HepG2 (cell line): ENCODE measurements around the gene GNA12. TPM values are rescaled to one million over a fixed set of nuclear protein-coding genes. Genes with fewer than 3 reads are reported as not detected.

Experiments
- AHDC1 ChIP-seq: sonication (generic); formaldehyde crosslinking; IDR thresholded peaks from 2 replicates; pipeline ENCODE4 v1.5.1; 2020; ENCODE audit warnings: mild to moderate bottlenecking, missing genetic modification reagents, borderline replicate concordance
- CHD2 ChIP-seq: IDR thresholded peaks from 2 replicates; pipeline ENCODE4 v1.6.1; 2011; ENCODE audit warnings: low read depth, low read length, improper control_type of control experiment
- FOXO1 ChIP-seq: sonication (generic); formaldehyde crosslinking; IDR thresholded peaks from 2 replicates; pipeline ENCODE4 v1.4.0; 2020; ENCODE audit warnings: missing genetic modification reagents
- HNF4G ChIP-seq, 2 experiments: sonication (generic) in 1 of 2; formaldehyde crosslinking in 1 of 2; IDR thresholded peaks; 2 replicates each; pipeline versions ENCODE4 v1.4.0 to v1.6.1; 2011 to 2020; ENCODE audit warnings: borderline replicate concordance in 2 of 2, low read depth in 2 of 2, mild to moderate bottlenecking in 2 of 2, low read length in 1 of 2, missing genetic modification reagents in 1 of 2, moderate library complexity in 1 of 2
- POGZ ChIP-seq: sonication (generic); formaldehyde crosslinking; IDR thresholded peaks from 2 replicates; pipeline ENCODE4 v1.4.0; 2020; ENCODE audit warnings: mild to moderate bottlenecking, missing genetic modification reagents
- RBM22 ChIP-seq: fragments of 200-400 bp; formaldehyde crosslinking; optimal IDR thresholded peaks from 2 replicates; pipeline ENCODE3; 2017; ENCODE audit warnings: mild to moderate bottlenecking, low read length, moderate library complexity
- SAP130 ChIP-seq: IDR thresholded peaks from 2 replicates; pipeline ENCODE4 v1.6.1; 2016; ENCODE audit warnings: low read depth
- SOX5 ChIP-seq: IDR thresholded peaks from 2 replicates; pipeline ENCODE4 v1.6.1; 2016; ENCODE audit warnings: borderline replicate concordance
- STAT6 ChIP-seq: sonication (generic); formaldehyde crosslinking; IDR thresholded peaks from 2 replicates; pipeline ENCODE4 v1.4.0; 2020; ENCODE audit warnings: missing genetic modification reagents, mild to moderate bottlenecking, borderline replicate concordance
- ZNF24 ChIP-seq: fragments of 450-650 bp; IDR thresholded peaks from 2 replicates; pipeline ENCODE4 v1.6.1; 2017; ENCODE audit warnings: antibody characterized with exemption, mild to moderate bottlenecking
- ZNF318 ChIP-seq: sonication (generic); formaldehyde crosslinking; IDR thresholded peaks from 2 replicates; pipeline ENCODE4 v1.4.0; 2020; ENCODE audit warnings: mild to moderate bottlenecking, missing genetic modification reagents
- ZNF550 ChIP-seq: sonication (generic); formaldehyde crosslinking; IDR thresholded peaks from 2 replicates; pipeline ENCODE4 v1.4.0; 2020; ENCODE audit warnings: mild to moderate bottlenecking, missing genetic modification reagents, borderline replicate concordance
- polyA plus RNA-seq, 8 experiments: library from polyadenylated mRNA; depleted of rRNA in 3 of 8; stranded (reverse) in 7 of 8; unstranded in 1 of 8; fragments of >200 nt; fragmentation: Illumina TruSeq in 4 of 8; extraction: Trizol in 4 of 8; gene quantifications; 2 replicates each; pipeline versions ENCODE4 v1.2.1 to v1.2.3, GENCODE V29; 2011 to 2016; ENCODE audit warnings: low read depth in 4 of 8, missing spikeins in 1 of 8, mixed read lengths in 1 of 8; ENCODE audit not compliant: insufficient read depth in 1 of 8
- total RNA-seq, 5 experiments: library from RNA; depleted of rRNA; stranded (reverse); fragments of >200 nt; fragmentation: Illumina TruSeq; extraction: Trizol; gene quantifications; 2 replicates each; pipeline ENCODE4 v1.2.3, GENCODE V29; 2016; ENCODE audit warnings: low read depth in 1 of 5

The GNA12 gene
- total and polyA plus RNA-seq, 2 of the 13 experiments (the other 11 are each of a cell fraction or from before 2014, with no cell fraction given): 16.2 to 50.9 TPM

GRCh38 chr7:2817456-2817855 lies 26.7 kb downstream of the GNA12 start (continued):
- TF ChIP-seq AHDC1 (CRISPR knock-in tag) (peak; percentile 71; the same call in 1 of the 2 replicates), FOXO1 (CRISPR knock-in tag) (peak; percentile 74; the same call in 1 of the 2 replicates), ZNF318 (CRISPR knock-in tag) (no peak), RBM22 (no peak), ZNF550 (CRISPR knock-in tag) (no peak), SAP130 (CRISPR knock-in tag) (peak; percentile 66), SOX5 (peak; percentile 45; the same call in 1 of the 2 replicates), STAT6 (no peak), HNF4G (IDR thresholded peaks at IDR 0.05; ENCODE audit: borderline replicate concordance, low read depth, low read length) (peak; percentile 74), HNF4G (CRISPR knock-in tag; IDR thresholded peaks at IDR 0.05; ENCODE audit: borderline replicate concordance, low read depth) (no peak; the same call in 1 of the 2 replicates), POGZ (CRISPR knock-in tag) (no peak), ZNF24 (peak; percentile 95), CHD2 (no peak)
- TF ChIP-seq, all 625 proteins: peak for 61
